GM19193 (cell line): ENCODE data around the gene DGCR2.

Experiments
- POLR2A ChIP-seq: IDR thresholded peaks from 4 replicates; pipeline ENCODE4 v1.6.1; 2011; ENCODE audit not compliant: insufficient read depth, insufficient read length; ENCODE audit errors: extremely low read depth

The DGCR2 gene

GRCh38 chr22:19149047-19149883 lies 27.1 kb upstream of the DGCR2 start:
- TF ChIP-seq POLR2A: no peak

- no peak for TF ChIP-seq POLR2A
Observed at GRCh38 chr22:19148417-19149046, 26.3 kb upstream of the DGCR2 start.

GRCh38 chr22:19147195-19147780 lies 25.1 kb upstream of the DGCR2 start:
- no peak for TF ChIP-seq POLR2A

- no peak for TF ChIP-seq POLR2A
Observed at GRCh38 chr22:19146215-19146968, 24.2 kb upstream of the DGCR2 start.

- no peak for TF ChIP-seq POLR2A
Observed at GRCh38 chr22:19143967-19144400, 21.8 kb upstream of the DGCR2 start.

GRCh38 chr22:19143212-19143611 lies 21.0 kb upstream of the DGCR2 start:
- TF ChIP-seq POLR2A: no peak

- no peak for TF ChIP-seq POLR2A
Observed at GRCh38 chr22:19142394-19142793, 20.2 kb upstream of the DGCR2 start.

GRCh38 chr22:19139974-19140373 lies 17.8 kb upstream of the DGCR2 start:
- TF ChIP-seq POLR2A: no peak

- no peak for TF ChIP-seq POLR2A
Observed at GRCh38 chr22:19139001-19139356, 16.8 kb upstream of the DGCR2 start.

- TF ChIP-seq POLR2A: no peak
Observed at GRCh38 chr22:19138217-19139000, 16.2 kb upstream of the DGCR2 start.

- no peak for TF ChIP-seq POLR2A
Observed at GRCh38 chr22:19137384-19138216, 15.4 kb upstream of the DGCR2 start.

GRCh38 chr22:19136915-19137314 lies 14.7 kb upstream of the DGCR2 start:
- no peak for TF ChIP-seq POLR2A

- TF ChIP-seq POLR2A: no peak
Observed at GRCh38 chr22:19134874-19135273, 12.7 kb upstream of the DGCR2 start.
